ENCODE results near the gene SLC8B1. TPM values are rescaled to one million over a fixed set of nuclear protein-coding genes. Genes with fewer than 3 reads are reported as not detected.

Gene SLC8B1
- polyA plus RNA-seq, 1 donor (not counting 4 experiments of a cell fraction or from before 2014, with no cell fraction given) = 8.0 TPM

GRCh38 chr12:113351089-113351488, 16.2 kb upstream of the SLC8B1 start:
- no peaks in the 10 kb centered on the region for H3K79me2 ChIP-seq (ENCODE audit: control insufficient read depth, insufficient read depth, low read length)
- FAIRE-seq (no peak), DNase-seq (ENCODE audit: low read depth, low spot score) (no peak)
- no peak for TF ChIP-seq EZH2 (IDR thresholded peaks at IDR 0.05; ENCODE audit: low read length)
- no peak for TF ChIP-seq CTCF (optimal IDR thresholded peaks at IDR 0.05 in 1 of 3, IDR thresholded peaks at IDR 0.05 in 1 of 3, conservative IDR thresholded peaks at IDR 0.05 in 1 of 3; ENCODE audit: extremely low read depth in 1 of 3, insufficient read depth in 2 of 3, low read length in 3 of 3)
- H3K9ac ChIP-seq (ENCODE audit: control insufficient read depth, extremely low read depth, insufficient read depth, low read length) = no peak overlapping the region
- H3K4me3 ChIP-seq (ENCODE audit: control insufficient read depth in 2 of 3, extremely low read depth in 1 of 3, insufficient read depth in 2 of 3, low read depth in 1 of 3, low read length in 3 of 3) = no peak overlapping the region
- no peak overlapping the region for H3K27ac ChIP-seq (ENCODE audit: control insufficient read depth, insufficient read depth, low read length)
- dilution Hi-C loops (cut with MboI; ENCODE audit: extremely low pct_ligation_motif_present, low sequenced_read_pairs) = no loop called here
- no peak overlapping the region for H3K4me2 ChIP-seq (ENCODE audit: control insufficient read depth, extremely low read depth, insufficient read depth, low read depth, low read length)
- H3K4me1 ChIP-seq (ENCODE audit: control insufficient read depth, extremely low read depth, insufficient read depth, low read length) = no peaks in the 10 kb centered on the region
- H3K27me3 ChIP-seq (ENCODE audit: control insufficient read depth, extremely low read depth, insufficient read depth, low read length) = no peaks in the 10 kb centered on the region
- H3K36me3 ChIP-seq (ENCODE audit: control insufficient read depth in 2 of 2, extremely low read depth in 1 of 2, insufficient read depth in 2 of 2, low read length in 2 of 2) = no peaks in the 10 kb centered on the region
- no peaks in the 10 kb centered on the region for H3K9me1 ChIP-seq (ENCODE audit: control insufficient read depth, extremely low read depth, insufficient read depth, low read length)
- no peaks in the 10 kb centered on the region for H4K20me1 ChIP-seq (ENCODE audit: control insufficient read depth, extremely low read depth, insufficient read depth, low read length)
- H2AFZ ChIP-seq (ENCODE audit: control insufficient read depth, low read length) = no peak overlapping the region
- no peaks in the 10 kb centered on the region for H3K9me3 ChIP-seq (ENCODE audit: control insufficient read depth, low read depth, low read length)

GRCh38 chr12:113348849-113349536, 14.1 kb upstream of the SLC8B1 start:
- H3K9me3 ChIP-seq (ENCODE audit: control insufficient read depth, low read depth, low read length) = no peaks in the 10 kb centered on the region
- H3K79me2 ChIP-seq (ENCODE audit: control insufficient read depth, insufficient read depth, low read length) = no peaks in the 10 kb centered on the region
- H2AFZ ChIP-seq (ENCODE audit: control insufficient read depth, low read length) = no peak overlapping the region
- no peak overlapping the region for H3K9ac ChIP-seq (ENCODE audit: control insufficient read depth, extremely low read depth, insufficient read depth, low read length)
- H3K4me1 ChIP-seq (ENCODE audit: control insufficient read depth, extremely low read depth, insufficient read depth, low read length) = no peaks in the 10 kb centered on the region
- no peak for FAIRE-seq
- no peak for TF ChIP-seq CTCF (optimal IDR thresholded peaks at IDR 0.05 in 1 of 3, IDR thresholded peaks at IDR 0.05 in 1 of 3, conservative IDR thresholded peaks at IDR 0.05 in 1 of 3; ENCODE audit: extremely low read depth in 1 of 3, insufficient read depth in 2 of 3, low read length in 3 of 3)
- TF ChIP-seq EZH2 (IDR thresholded peaks at IDR 0.05; ENCODE audit: low read length) = no peak
- no peaks in the 10 kb centered on the region for H3K36me3 ChIP-seq (ENCODE audit: control insufficient read depth in 2 of 2, extremely low read depth in 1 of 2, insufficient read depth in 2 of 2, low read length in 2 of 2)
- dilution Hi-C loops (cut with MboI; ENCODE audit: extremely low pct_ligation_motif_present, low sequenced_read_pairs) = no loop called here
- no peak for DNase-seq (ENCODE audit: low read depth, low spot score)
- no peak overlapping the region for H3K4me2 ChIP-seq (ENCODE audit: control insufficient read depth, extremely low read depth, insufficient read depth, low read depth, low read length)
- no peaks in the 10 kb centered on the region for H4K20me1 ChIP-seq (ENCODE audit: control insufficient read depth, extremely low read depth, insufficient read depth, low read length)
- H3K4me3 ChIP-seq (ENCODE audit: control insufficient read depth in 2 of 3, extremely low read depth in 1 of 3, insufficient read depth in 2 of 3, low read depth in 1 of 3, low read length in 3 of 3) = no peak overlapping the region
- H3K9me1 ChIP-seq (ENCODE audit: control insufficient read depth, extremely low read depth, insufficient read depth, low read length) = no peaks in the 10 kb centered on the region
- no peaks in the 10 kb centered on the region for H3K27me3 ChIP-seq (ENCODE audit: control insufficient read depth, extremely low read depth, insufficient read depth, low read length)
- no peak overlapping the region for H3K27ac ChIP-seq (ENCODE audit: control insufficient read depth, insufficient read depth, low read length)

Data from keratinocyte (primary cell).